Erythroblast (primary cell): Measurements from ENCODE around the gene PARP9.

Source experiments
- GATA1 ChIP-seq: IDR thresholded peaks from 2 replicates; pipeline ENCODE4 v1.6.1; 2011; ENCODE audit warnings: low read depth, mild to moderate bottlenecking, control low read depth, low read length, moderate library complexity
- POLR2A ChIP-seq: IDR thresholded peaks from 2 replicates; pipeline ENCODE4 v1.6.1; 2011; ENCODE audit warnings: mild to moderate bottlenecking, low read length

DNA sequence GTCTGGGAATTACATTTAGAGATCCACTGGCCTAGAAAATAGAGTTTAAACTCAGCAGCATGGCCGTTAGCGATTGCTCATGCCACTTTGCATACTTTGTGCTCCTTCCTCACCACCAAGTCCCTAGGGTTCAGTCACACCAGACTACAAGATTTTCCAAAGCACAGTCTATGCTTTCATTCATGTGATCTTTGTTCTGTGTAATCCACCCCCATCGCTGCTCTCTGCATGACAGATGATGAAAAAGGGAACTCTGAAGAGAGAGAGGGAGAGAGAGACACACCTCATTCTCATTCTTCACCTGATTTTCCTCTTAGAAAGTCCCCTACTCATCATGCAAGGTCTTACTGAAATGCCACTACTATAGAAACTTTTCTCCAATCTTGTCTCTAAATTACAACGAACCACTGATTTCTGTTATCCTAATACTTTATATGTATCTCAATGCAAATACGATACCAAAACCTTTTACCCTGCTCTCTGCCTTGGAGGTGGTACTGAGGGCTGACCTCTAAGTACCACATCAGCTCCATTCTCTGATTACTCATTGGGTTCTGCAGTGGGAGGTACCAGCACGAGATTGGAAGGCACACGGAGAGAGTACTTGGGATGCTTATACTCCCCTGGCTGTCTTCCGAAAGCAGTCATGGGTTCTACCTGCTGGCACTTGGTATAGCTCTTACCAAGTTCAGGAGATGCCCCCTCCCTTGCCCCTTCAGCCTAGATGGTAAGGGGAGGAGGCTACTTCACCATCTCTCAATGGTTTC is 12.3 kb upstream of the PARP9 start:
- TF ChIP-seq POLR2A (no peak), GATA1 (no peak)
